Hematopoietic multipotent progenitor cell treated with erythropoietin and hydrocortisone succinate and interleukin-3 and kit ligand, for 15 days (in vitro differentiated cells): ENCODE measurements around the gene PDGFD.

Experiments
- DNase-seq: peaks from one replicate; pipeline ENCODE4 v3.0.0-alpha.2; 2015; ENCODE audit warnings: low spot score

PDGFD gene

GRCh38 chr11:103920449-103920848, 243.5 kb downstream of the PDGFD start:
- DNase-seq, result no peak

- DNase-seq, result no peak
Measured at GRCh38 chr11:103910721-103911120, 253.2 kb downstream of the PDGFD start.

- no peak for DNase-seq
Measured at GRCh38 chr11:103907548-103908455, 256.1 kb downstream of the PDGFD start.

- no peak for DNase-seq
Measured at GRCh38 chr11:103907136-103907535, 256.8 kb downstream of the PDGFD start.

GRCh38 chr11:103906291-103906867, 257.6 kb downstream of the PDGFD start:
- DNase-seq, result no peak

GRCh38 chr11:103904324-103904667, 259.7 kb downstream of the PDGFD start:
- no peak for DNase-seq

- no peak for DNase-seq
Measured at GRCh38 chr11:103903621-103904323, 260.2 kb downstream of the PDGFD start.

GRCh38 chr11:103902994-103903393, 261.0 kb downstream of the PDGFD start:
- DNase-seq, result no peak

- DNase-seq, result no peak
Measured at GRCh38 chr11:103901656-103902055, 262.3 kb downstream of the PDGFD start.

- no peak for DNase-seq
Measured at GRCh38 chr11:103898577-103899336, 265.2 kb downstream of the PDGFD start.

GRCh38 chr11:103898065-103898464, 265.9 kb downstream of the PDGFD start:
- no peak for DNase-seq

- no peak for DNase-seq
Measured at GRCh38 chr11:103897160-103897936, 266.6 kb downstream of the PDGFD start.

GRCh38 chr11:103895106-103895505, 268.8 kb downstream of the PDGFD start:
- no peak for DNase-seq

- DNase-seq, result no peak
Measured at GRCh38 chr11:103894673-103895072, 269.3 kb downstream of the PDGFD start.

GRCh38 chr11:103894034-103894433, 269.9 kb downstream of the PDGFD start:
- no peak for DNase-seq

- DNase-seq, result no peak
Measured at GRCh38 chr11:103893371-103893770, 270.6 kb downstream of the PDGFD start.

- DNase-seq, result no peak
Measured at GRCh38 chr11:103892603-103893002, 271.3 kb downstream of the PDGFD start.

- no peak for DNase-seq
Measured at GRCh38 chr11:103890654-103891053, 273.3 kb downstream of the PDGFD start.

- DNase-seq, result no peak
Measured at GRCh38 chr11:103889679-103890078, 274.3 kb downstream of the PDGFD start.

GRCh38 chr11:103888541-103888951, 275.4 kb downstream of the PDGFD start:
- DNase-seq, result no peak

GRCh38 chr11:103887001-103887658, 276.8 kb downstream of the PDGFD start:
- DNase-seq, result no peak
